RPMI8226 (cell line): ENCODE results near the gene GH1.

ENCODE experiments used
- DNase-seq: peaks from one replicate; pipeline ENCODE4 v3.0.0-alpha.2; 2015

The GH1 gene

DNA sequence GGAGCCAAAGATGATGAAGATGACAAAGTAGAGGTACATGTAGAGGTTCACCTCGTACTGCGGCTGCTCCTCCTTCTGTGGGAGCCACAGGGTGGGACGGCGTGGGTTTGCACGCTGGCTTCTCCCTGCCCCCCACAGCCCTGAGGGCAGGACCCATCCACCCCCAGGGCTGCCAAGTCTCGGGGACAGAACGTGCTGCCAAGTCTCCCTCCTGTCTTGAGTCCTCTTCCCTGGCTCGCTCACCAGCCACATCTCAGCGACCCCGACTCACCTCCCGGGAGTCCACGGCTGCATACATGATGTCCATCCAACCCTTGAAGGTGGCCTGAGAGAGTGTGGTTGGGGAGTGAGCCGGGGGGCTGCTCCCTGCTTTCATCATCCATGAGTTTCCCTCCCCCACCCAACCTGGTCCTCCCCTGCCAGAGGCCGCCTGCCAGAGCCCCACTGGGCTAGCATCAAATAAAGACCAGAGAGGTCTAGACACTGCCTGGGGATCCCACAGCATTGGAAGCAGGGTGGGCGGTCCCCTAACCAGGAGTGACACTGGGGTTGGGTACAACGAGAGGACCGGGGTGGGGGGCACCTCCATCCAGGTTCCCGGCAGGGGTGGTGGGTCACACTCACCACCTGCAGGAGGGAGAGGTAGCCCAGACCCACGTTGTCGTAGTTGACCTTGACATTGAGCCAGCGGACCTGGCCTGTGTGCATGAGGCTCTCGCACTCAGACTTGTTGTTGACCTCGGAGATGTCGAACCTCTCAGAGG is 26.3 kb upstream of the GH1 start:
- DNase-seq, result no peak

DNA sequence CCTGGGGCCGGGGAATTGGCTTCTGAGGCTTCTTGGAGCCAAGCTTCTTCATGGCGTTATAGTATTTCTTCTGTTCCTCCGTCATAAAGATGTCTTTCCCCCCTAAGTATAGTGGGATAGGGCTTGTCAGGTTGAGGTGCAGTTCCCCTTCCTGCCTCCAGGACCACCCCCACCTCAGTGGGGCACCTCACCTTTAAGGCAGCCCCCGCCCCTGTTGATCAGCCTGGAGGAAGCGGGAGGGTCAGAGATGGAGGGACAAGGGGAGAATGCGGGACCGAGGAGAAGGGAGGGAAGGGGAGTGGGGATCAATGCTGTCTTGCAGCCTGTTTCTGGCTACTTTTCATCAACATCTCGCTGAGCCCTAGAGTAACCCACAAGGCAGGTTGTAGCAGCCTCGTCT is 25.1 kb upstream of the GH1 start:
- DNase-seq, result no peak

DNA sequence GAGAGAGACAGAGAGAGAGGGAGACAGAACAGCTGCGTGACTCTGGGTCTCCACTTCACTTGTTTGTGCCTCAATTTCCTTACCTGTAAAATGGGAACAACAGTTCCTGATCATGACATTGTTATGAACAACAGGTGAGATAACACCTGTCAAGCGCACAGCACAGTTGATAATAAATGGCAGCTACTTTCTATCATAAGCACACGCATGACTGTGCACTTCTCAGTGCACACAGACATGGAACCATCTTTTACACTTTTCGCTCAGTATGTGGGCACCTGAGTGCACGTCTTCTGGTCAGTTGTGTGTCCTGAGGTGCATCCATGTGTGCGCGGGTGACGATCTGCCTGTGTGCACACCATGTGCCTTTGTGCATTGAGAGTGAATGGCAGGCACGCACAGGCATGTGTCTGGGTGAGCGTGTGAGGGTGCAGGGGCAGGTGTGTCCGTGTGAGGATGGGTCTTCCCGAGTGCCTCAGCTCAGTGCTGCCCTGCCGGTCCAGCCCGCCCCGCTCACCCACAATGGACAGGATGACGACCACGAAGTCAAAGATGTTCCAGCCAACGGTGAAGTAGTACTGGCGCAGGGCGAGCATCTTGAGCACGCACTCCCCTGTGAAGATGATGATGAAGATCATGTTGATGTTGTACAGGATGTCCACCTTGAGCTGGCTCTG is 23.8 kb upstream of the GH1 start:
- no peak for DNase-seq

DNA sequence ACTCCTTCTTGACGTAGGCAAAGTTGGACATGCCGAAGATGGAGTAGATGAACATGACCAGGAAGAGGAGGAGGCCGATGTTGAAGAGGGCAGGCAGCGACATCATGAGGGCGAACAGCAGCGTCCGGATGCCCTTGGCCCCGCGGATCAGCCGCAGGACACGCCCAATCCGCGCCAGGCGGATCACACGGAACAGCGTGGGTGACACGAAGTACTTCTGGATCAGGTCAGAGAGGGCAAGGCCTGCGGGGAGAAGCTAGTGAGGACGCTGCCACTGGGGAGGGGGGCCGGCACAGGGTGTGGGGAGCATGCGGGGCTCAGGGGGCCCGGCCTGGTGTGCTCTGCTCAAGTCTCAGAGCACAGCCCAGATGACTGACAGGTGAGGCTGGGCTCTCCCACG is 23.1 kb upstream of the GH1 start:
- DNase-seq, result no peak

DNA sequence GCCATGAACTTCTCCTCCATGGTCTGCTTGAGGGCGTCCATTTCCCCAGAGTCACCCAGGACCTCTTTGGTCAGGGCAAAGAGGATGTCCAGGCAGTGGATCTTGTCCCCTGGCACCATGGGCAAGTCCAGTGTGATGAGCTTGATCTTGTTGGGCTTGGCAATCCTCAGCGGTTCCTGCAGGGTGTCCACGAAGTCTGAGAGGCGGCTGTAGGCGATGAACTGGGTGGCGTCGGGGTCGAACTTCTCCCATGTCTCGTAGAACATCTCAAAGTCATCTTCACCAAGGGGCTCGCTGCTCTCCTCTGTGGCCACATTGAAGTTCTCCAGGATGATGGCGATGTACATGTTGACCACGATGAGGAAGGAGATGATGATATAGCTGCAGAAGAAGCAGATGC is 22.5 kb upstream of the GH1 start:
- no peak for DNase-seq

DNA sequence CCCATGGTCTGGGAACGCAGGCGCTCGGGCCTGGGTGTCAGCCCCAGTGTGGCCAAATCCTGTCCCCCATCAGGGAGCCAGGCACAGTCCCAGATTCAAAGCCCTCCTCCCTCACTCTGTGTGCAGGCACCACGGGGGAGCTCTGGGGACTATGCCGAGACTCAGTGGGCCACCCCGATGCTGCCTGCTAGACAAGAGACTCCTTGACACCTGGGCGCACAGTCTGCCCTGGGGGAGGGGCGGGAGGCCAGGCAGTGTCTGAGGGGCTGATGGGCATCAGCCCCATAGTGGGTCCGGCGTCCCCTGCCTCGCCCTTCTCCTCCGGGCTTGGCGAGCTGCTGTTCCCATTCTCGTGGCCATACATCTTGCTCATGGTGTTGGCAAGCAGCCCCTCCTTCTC is 21.9 kb upstream of the GH1 start:
- no peak for DNase-seq

DNA sequence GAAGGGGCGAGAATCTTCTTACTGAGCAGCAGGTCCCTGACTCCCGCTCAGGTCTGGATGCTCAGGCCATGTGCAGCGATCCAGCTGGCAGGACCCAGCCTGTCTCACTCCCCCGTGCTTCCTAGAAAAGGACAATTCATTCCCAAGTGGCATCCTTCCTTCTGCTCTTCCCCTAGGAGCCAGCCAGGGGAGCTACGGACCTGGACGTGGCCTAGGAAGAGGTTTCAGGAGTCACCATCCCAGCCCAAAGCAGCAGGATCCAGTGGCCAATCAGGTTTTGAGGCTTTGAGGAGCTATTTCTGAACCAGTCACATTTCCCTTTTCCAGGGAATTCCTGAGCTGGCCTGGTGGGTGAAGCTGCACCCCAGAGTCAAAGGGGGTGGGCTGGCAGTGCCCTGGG is 21.2 kb upstream of the GH1 start:
- DNase-seq, result no peak

DNA sequence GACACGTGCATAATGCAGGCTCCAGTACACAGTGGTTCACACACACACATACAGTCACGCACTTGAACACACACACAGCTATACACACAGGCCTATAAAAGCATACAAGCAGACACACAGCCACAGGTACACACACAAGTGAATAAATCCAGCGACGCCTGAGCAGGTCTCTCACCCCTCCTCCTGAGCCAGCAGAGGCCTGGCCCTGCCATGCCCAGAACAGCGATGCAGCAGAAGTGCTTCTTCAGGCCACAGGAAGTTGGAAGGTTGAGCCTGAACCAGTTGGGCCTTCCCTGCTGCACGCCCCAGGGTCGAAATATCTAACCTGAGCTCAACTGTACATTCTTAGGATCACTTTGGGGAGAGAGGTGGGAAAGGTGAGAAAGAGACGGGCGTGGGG is 20.8 kb upstream of the GH1 start:
- DNase-seq, result no peak

DNA sequence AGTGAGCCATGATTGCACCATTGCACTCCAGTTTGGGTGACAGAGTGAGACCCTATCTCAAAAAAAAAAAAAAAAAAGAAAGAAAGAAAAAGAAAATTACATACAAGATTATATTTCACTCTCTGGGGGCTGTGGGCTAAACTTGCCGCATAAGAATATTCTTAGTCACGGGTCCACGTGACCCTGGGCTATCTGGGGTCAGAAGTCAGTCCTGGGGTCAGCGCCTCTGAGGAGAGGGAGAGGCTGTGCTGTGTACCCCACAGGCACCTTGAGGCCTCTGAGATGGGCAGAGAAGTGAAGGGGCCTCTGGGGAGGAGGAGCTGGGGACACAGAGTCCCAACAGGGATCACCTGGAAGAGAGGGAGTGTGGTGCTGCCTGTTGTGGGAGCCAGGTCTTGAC is 19.3 kb upstream of the GH1 start:
- DNase-seq, result no peak

DNA sequence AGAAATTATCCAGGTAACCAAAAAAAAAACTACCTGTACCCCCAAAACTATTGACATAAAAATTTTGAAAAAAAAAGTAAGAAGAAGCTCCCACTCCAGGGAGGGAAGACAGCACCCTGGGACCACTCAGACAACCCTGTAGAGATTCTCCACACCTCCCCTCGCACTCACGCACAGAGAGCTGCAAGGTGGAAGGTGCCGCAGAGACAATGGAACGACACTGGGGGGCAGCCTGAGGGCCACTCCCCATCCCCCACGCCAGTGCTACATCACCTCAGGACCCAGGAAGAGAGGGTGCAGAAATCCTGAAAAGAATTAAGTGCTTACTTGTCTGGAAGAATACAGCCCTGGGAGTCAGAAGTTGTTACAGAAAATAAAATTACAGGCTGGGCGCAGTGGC is 18.7 kb upstream of the GH1 start:
- no peak for DNase-seq

DNA sequence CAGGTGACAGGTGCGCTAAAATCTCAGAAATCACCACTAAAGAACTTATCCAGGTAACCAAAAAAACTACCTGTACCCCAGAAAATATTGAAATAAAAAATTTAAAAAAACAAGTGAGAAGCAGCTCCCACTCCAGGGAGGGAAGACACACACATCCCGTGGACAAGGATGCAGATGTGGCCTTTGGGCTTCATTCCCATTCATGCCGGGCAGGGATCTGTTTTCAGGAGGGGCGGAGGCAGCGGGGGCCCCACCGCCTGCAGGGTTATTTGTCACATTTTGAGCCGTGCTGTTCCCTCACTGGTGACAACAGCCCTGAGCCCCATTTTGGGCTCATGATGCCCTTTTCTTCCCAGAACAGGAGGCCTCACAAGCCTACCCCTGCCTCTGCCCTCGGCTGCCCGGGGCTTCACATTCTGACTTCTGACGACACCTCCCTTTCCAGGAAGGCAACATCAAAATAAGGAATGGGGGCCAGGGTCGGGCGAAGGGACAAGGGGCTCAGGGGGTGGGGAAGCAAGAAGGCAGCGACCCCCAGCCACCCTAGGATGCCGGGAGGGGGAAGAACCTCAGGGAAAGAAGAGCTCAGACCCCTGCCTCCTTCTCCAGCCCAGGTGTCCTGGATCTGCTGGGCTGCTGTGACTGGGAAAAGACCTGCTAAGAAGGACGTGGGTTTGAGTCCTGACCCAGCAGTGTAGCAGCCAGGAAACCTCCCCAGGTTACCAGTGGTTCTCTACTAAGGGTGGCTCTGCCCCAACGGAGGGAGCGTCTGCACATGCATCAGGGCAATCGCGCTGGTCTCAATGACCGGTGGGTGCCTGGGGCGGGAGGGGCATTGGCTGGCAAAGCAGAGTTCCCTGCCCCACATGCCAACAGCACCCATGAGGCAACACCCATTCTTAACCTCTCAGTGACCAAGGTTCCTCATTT is 15.8 kb upstream of the GH1 start:
- no peak for DNase-seq

DNA sequence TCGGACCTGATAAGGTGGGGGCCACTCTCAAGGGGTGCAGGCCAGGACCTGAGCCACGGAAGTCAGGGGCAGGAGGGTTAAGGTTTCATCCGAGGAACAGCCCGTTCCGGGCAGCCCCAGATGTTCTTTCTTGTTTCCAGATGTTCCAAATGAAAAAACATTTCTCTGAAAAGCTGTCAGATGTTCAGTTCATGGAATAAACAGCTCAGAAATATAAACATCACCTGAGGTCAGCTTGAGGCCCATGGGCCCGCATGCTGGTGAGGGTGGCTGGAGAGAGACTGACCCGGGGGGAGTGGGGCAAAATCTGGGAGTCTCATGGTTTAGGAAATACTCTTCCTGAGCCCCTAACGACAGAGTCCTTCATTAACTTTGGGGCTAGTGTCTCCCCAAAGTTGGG is 15.0 kb upstream of the GH1 start:
- no peak for DNase-seq

DNA sequence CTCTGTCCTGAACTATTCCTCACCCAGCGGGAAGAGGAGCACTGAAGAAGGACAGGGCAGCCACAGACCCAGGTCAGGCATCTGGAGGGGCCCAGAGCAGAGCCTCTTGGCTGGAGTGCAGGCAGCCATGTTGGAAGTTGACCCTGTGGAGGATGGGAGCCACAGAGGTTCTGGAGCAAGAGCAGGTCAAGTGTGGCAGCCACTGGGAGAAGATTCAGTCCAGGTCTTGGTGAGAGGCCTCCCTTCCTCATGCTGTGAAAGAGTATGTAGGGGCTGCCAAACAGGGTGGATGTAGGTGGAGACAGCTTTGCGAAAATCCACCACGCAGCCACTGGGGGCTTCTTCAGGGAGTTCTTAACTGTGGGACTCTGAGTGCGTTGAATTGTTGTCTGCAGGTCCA is 14.1 kb upstream of the GH1 start:
- no peak for DNase-seq

DNA sequence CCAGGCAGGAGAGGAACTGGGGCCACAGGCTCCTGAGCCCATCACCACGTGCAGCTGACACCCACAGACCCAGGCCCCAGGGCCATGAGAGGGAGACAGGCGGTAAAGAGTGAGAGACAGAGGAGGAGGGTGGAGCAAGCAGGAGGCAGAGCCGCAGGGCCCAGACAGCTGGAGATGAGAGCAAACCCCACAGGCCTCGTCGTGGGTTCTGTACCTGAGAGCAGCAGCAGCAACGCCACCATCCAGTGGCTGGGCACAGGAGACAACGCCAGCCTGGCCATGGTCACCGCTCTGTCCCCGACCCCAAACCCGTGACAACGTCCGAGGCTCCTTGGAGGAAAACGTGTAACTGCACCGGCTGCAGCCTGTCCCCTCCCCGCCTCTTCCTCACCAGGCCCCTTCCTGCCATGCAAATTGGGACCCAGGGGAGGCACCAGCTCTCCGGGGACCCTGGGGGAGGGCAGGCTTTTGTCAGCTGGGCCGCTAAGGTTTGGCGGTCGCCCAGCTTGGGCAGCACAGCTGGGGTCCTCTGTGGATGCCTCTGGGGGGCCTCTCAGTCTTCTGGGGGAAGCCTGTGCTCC is 13.4 kb upstream of the GH1 start, which contains the start of gene CD79B:
CD79B (minus strand) TSS at position 351 of the 581 bp plus-strand sequence; CDS start at position 281, 70 bp downstream.
- no peak for DNase-seq

DNA sequence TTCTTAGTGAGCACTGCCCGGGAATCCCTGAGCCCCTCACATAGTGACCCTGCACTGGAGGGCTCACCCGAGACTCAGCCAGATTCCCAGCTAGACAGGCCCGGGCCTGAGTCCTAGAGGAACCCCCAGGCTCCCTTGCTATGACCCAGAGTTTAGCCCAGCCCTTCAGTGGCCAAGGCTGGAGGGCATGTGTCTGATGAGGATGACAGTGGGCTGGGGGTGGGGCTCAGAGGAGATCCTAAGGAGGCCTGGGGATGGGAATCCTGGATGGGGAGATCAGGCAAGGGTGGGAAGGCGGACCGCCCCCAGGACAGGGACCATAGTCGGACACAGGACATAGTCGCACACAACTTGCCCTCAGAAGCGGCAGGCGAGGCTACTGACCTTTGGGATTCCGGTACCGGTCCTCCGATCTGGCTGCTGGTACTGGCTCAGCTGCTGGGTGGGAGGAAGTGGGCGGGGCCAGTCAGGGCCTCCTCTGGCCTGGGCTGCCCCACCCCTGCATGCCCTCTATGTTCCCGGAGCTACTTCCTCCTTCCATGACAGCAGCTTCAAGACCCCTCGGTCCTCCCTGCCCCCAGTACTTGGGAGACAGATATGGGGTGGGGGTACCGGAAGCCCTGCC is 12.4 kb upstream of the GH1 start:
- peak; percentile 26 for DNase-seq

DNA sequence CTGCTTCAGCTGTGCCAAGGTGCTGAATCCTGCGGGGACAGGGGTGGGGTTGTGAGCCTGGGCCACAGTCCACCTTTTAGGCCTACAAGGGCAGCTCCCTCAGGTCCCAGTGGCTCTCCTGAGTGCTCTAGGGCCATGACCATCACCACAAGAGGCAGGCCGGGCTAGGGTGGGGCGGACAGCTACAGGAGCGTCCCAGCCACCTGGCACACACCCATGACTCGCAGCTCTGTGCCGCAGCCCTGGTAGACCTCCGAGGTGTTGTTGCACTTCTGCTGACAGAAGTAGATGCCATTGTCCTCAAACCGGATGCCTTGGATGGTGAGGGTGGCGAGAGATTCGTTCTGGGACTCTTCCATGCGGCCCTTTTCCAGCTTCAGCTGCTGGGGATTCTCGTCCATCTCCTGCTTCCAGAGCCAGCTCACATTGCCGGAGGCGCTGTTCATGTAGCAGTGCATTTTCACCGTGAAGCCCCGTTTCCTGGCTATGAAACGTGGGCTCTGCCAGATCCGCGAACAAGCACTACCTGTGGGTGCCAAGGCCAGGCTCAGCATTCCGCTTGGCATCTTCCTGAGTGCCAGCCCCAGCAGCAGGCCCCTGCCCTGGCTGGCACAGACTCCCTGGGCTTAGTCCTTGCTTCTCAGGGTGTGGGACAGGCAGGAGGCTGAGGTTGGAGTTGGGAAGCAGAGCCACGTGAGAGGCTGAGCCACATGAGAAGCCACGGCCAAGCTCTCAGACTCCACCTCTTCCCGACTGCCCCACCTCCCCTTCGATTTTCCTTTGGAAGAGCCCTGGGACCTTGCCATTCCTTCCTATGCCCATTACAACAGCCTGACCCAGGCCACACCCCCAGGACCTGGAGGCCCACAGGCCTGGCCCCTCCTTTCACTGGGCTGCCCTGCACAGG is 11.5 kb upstream of the GH1 start:
- no peak for DNase-seq

DNA sequence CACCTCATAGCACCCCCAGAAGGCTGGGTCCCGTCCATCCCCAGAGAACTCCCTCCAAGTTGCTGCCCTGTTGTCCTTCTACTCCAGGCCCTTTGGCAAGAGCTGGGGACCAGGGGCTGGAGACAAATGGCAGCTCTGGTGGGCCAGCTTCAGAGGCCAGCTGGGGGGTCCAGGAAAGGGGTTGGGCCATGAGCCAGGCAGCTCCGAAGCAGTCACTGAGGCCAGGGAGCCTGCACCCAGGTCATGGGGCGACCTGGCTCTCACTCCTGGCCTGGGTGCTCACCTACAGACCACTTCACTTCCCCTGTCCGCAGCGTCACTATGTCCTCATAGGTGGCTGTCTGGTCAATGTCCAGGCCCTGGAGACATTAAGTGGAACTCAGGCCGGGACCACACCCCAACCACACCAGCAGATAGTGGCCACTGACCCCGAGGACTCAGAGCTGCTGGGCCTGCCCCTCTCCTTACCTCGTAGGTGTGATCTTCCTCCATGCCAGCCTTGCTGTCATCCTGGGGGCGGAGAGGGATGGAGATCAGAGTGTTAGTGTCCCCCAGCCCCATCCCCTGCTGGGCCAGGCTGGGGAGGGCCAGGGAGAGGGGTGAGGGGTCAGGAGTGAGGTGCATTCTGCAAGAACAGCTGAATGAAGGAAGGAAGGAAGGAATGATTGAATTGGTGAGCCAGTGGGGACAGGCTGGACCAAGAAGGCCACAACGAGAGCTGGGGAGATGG is 10.5 kb upstream of the GH1 start:
- DNase-seq, result no peak

DNA sequence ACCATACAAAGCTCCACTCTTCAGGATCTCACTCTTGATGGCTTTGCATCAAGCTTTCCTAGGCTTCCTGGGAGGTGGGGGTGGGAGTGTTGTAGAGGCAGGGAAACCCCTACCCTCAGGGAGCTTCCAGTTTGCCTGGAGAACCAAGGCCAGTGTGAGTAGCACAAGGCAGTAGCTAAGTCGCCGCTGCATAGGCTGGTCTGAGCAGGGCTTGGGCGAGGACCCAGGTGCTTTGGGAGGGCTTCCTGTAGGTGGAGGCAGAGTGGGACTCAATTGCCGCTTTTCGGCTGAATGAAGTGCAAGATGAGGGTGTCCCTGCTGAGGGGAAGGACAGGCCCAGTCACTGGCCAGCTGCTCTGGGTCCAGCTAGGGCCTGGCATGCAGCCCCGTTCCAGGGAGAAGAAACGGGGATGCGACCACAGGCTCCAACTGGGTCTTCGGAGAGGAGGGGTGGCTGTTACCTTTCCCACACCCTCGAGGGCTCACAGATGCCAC is 9.6 kb upstream of the GH1 start:
- DNase-seq, result no peak

DNA sequence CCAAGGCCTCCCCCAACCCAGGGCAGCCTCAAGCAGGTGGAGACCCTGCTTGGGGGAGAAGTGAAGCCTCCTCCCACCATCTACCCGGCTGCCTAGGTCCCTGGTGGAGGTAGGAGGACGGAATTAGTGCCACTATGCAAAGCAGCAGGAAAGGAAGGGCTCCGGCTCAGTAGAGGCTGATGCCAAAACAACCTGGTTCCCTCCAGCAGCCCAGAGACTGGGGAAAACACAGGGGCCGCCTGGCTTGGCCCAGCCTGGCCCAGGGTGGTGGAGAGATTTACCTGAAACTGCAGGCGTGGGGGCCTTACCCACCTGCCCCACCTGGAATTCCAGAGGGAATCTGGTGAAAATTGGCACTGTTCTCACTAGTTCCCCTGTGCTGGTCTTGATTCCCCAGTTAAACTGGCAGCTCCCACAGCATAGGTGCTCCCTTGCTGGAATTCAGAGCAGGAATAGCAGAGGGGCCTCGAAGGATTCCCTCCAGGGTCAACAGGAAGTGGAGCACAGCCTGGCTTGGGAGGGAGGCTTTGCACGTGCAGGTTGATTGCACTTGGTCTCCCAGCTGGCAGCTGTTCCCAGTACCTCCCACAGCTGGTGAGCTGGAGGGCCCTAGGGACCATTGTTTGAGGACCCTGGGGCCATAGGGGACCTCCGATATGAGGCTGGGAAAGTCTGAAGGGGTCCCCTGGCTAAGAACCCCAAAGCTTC is 9.0 kb upstream of the GH1 start:
- no peak for DNase-seq

DNA sequence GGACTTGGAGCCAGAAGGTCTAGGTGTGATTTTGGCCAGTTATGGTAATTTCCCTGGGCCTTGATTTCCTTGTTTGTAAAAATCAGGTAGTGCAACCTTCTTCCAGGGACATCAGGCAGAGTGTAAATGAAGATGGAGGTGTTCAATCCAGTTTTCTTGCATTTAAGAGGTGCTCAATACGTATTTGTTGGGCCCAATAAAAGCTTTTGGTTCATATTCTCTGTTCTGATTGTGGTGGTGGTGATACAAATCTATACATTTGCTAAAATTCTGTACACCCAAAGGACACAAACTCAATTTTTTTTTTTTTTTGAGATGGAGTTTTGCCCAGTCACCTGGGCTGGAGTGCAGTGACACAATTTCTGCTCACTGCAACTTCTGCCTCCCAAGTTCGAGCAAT is 7.5 kb upstream of the GH1 start:
- no peak for DNase-seq
